ENCODE results near the gene COMMD9.

COMMD9 gene

GRCh38 chr11:36249246-36249645, 40.0 kb downstream of the COMMD9 start:
- TF ChIP-seq CTCF (IDR thresholded peaks at IDR 0.05; ENCODE audit: low read depth, low read length) = no peak
- H3K4me3 ChIP-seq (ENCODE audit: low read depth, low read length) = no peak overlapping the region

GRCh38 chr11:36248436-36248835, 40.8 kb downstream of the COMMD9 start:
- H3K4me3 ChIP-seq (ENCODE audit: low read depth, low read length) = no peak overlapping the region
- no peak for TF ChIP-seq CTCF (IDR thresholded peaks at IDR 0.05; ENCODE audit: low read depth, low read length)

GRCh38 chr11:36247493-36247892, 41.7 kb downstream of the COMMD9 start:
- H3K4me3 ChIP-seq (ENCODE audit: low read depth, low read length) = no peak overlapping the region
- no peak for TF ChIP-seq CTCF (IDR thresholded peaks at IDR 0.05; ENCODE audit: low read depth, low read length)

- TF ChIP-seq CTCF (IDR thresholded peaks at IDR 0.05; ENCODE audit: low read depth, low read length) = no peak
- no peak overlapping the region for H3K4me3 ChIP-seq (ENCODE audit: low read depth, low read length)
Observed at GRCh38 chr11:36243641-36244040, 45.6 kb downstream of the COMMD9 start.

- no peak for TF ChIP-seq CTCF (IDR thresholded peaks at IDR 0.05; ENCODE audit: low read depth, low read length)
- H3K4me3 ChIP-seq (ENCODE audit: low read depth, low read length) = no peak overlapping the region
Observed at GRCh38 chr11:36241497-36241896, 47.7 kb downstream of the COMMD9 start.

GRCh38 chr11:36240801-36241200, 48.4 kb downstream of the COMMD9 start:
- no peak for TF ChIP-seq CTCF (IDR thresholded peaks at IDR 0.05; ENCODE audit: low read depth, low read length)
- no peak overlapping the region for H3K4me3 ChIP-seq (ENCODE audit: low read depth, low read length)

GRCh38 chr11:36240173-36240572, 49.1 kb downstream of the COMMD9 start:
- TF ChIP-seq CTCF (IDR thresholded peaks at IDR 0.05; ENCODE audit: low read depth, low read length) = no peak
- H3K4me3 ChIP-seq (ENCODE audit: low read depth, low read length) = no peak overlapping the region

Measured in WI38 (cell line).